K562 (cell line): ENCODE data around the gene IZUMO4. TPM values are rescaled to one million over a fixed set of nuclear protein-coding genes. Genes with fewer than 3 reads are reported as not detected.
A peak's percentile ranks its signal among the peaks of the same experiment; 100 is the strongest.

Experiments used
- CBX3 ChIP-seq, 2 experiments: IDR thresholded peaks; 1 replicate in 1 of 2; 2 replicates in 1 of 2; pipeline ENCODE4 v1.6.1; 2012; ENCODE audit warnings: inconsistent platforms in 2 of 2, low read length in 2 of 2, borderline replicate concordance in 1 of 2, control low read depth in 1 of 2
- LEF1 ChIP-seq: fragments of 450-650 bp; IDR thresholded peaks from 2 replicates; pipeline ENCODE4 v1.6.1; 2016; ENCODE audit warnings: mild to moderate bottlenecking
- POLR2AphosphoS5 ChIP-seq: IDR thresholded peaks from 2 replicates; pipeline ENCODE4 v1.6.1; 2011; ENCODE audit warnings: mild to moderate bottlenecking, low read depth, low read length, moderate library complexity; ENCODE audit not compliant: control insufficient read depth, insufficient read depth
- SETDB1 ChIP-seq: IDR thresholded peaks from one replicate; pipeline ENCODE4 v1.6.1; 2012; ENCODE audit warnings: low read length, control low read depth, inconsistent platforms
- TEAD1 ChIP-seq, 2 experiments: fragments of 450-650 bp in 1 of 2; sonication (generic) in 1 of 2; formaldehyde crosslinking; IDR thresholded peaks; 2 replicates each; pipeline versions ENCODE4 v1.4.0 to v1.8.0; 2020 to 2022; ENCODE audit warnings: mild to moderate bottlenecking in 2 of 2, missing genetic modification reagents in 1 of 2
- VEZF1 ChIP-seq: fragments of 200-800 bp; sonication (Bioruptor generic); IDR thresholded peaks from 2 replicates; pipeline ENCODE4 v1.6.1; 2017; ENCODE audit warnings: missing genetic modification characterization, missing compliant biosample characterization
- ZNF184 ChIP-seq: sonication (generic); formaldehyde crosslinking; IDR thresholded peaks from 2 replicates; pipeline ENCODE4 v1.5.0; 2020; ENCODE audit warnings: missing genetic modification reagents
- ZNF592 ChIP-seq: fragments of 450-650 bp; IDR thresholded peaks from 2 replicates; pipeline ENCODE4 v1.6.1; 2017; ENCODE audit warnings: antibody characterized with exemption, mild to moderate bottlenecking
- ZNF609 ChIP-seq: sonication (generic); formaldehyde crosslinking; IDR thresholded peaks from 2 replicates; pipeline ENCODE4 v1.8.1; 2023; ENCODE audit warnings: missing genetic modification reagents, mild to moderate bottlenecking, borderline replicate concordance
- polyA plus RNA-seq, 8 experiments: library from polyadenylated mRNA; depleted of rRNA in 4 of 8; stranded (reverse) in 5 of 8; unstranded in 3 of 8; fragments of >200 nt; fragmentation: Nextera tagmentation in 2 of 8; fragmentation: Illumina TruSeq in 1 of 8; extraction: Ambion mirVana in 2 of 8; extraction: Trizol in 1 of 8; gene quantifications; 2 replicates each; pipeline versions ENCODE4 v1.2.1 to v1.2.3, GENCODE V29; 2011 to 2014; ENCODE audit warnings: inconsistent platforms in 1 of 8, missing spikeins in 1 of 8
- total RNA-seq, 7 experiments: library from RNA; depleted of rRNA in 6 of 7; stranded (reverse); fragments of >200 nt in 6 of 7; fragmentation: Illumina TruSeq in 2 of 7; extraction: Trizol in 2 of 7; gene quantifications; 2 replicates each; pipeline versions ENCODE4 v1.2.1 to v1.2.3, GENCODE V29; 2011 to 2021; ENCODE audit warnings: low replicate concordance in 1 of 7
- TF ChIP-seq, protein P1 (sequence below), 2 experiments: fragments of 150-350 bp in 1 of 2; IDR thresholded peaks; 2 replicates each; pipeline ENCODE4 v1.6.1; 2012 to 2016; ENCODE audit warnings: low read depth in 2 of 2, low read length in 2 of 2, mild to moderate bottlenecking in 1 of 2, moderate library complexity in 1 of 2

IZUMO4 gene
- total and polyA plus RNA-seq, 9 of the 15 experiments (the other 6 are each of a cell fraction or from before 2014, with no cell fraction given), result 0.07 to 3.9 (median 1.2) TPM

DNA sequence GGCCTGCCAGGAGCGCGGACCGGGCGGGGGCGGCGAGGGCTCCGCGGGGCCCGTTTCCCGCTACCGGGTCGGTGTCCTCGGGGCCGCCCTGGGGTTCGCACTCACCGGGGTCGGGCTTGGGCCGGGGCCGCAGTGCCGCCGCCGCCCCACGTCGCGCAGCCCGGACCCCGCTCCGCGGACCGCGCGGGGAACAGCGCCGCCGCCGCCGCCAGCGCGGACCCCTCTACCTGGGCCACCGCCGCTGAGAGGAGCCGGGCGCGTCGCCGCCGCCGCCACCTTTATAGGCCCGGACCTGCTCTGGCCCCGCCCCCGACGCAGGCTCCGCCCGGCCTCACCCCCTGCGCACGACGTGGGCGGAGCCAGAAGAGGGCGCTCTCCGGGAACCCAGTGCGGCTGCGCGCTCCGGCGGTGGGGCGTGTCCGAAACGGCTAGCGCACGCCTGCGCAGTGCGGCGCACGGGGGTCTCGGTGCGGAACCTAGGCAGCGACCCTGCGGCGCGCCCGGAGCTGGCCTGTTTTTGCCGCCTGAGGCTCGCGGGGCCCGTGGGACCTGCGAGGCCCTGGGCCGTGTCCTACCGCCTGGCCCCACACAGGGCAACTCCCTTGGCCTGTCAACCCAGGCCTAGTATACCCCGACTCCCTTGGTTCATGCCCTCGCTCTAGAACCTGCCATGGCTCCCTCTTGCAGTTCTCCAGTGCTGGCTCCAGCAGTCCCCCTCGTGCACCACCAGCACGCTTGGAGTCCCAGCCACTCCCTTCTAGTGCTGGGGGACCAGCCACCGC lies 45.5 kb upstream of the IZUMO4 start, which contains the start of gene MKNK2 (continued):
- TF ChIP-seq ZNF592, result peak; percentile 56; the same call in 1 of the 2 replicates
- TF ChIP-seq, protein P1, sequence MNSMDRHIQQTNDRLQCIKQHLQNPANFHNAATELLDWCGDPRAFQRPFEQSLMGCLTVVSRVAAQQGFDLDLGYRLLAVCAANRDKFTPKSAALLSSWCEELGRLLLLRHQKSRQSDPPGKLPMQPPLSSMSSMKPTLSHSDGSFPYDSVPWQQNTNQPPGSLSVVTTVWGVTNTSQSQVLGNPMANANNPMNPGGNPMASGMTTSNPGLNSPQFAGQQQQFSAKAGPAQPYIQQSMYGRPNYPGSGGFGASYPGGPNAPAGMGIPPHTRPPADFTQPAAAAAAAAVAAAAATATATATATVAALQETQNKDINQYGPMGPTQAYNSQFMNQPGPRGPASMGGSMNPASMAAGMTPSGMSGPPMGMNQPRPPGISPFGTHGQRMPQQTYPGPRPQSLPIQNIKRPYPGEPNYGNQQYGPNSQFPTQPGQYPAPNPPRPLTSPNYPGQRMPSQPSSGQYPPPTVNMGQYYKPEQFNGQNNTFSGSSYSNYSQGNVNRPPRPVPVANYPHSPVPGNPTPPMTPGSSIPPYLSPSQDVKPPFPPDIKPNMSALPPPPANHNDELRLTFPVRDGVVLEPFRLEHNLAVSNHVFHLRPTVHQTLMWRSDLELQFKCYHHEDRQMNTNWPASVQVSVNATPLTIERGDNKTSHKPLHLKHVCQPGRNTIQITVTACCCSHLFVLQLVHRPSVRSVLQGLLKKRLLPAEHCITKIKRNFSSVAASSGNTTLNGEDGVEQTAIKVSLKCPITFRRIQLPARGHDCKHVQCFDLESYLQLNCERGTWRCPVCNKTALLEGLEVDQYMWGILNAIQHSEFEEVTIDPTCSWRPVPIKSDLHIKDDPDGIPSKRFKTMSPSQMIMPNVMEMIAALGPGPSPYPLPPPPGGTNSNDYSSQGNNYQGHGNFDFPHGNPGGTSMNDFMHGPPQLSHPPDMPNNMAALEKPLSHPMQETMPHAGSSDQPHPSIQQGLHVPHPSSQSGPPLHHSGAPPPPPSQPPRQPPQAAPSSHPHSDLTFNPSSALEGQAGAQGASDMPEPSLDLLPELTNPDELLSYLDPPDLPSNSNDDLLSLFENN (IDR thresholded peaks at IDR 0.05; ENCODE audit: low read depth in 2 of 2, low read length in 2 of 2), result peak in 1 of 2 experiments; percentile 91; a peak in 2 of 4 replicates
- peak in 1 of 2 experiments; percentile 69; a peak in 2 of 4 replicates for TF ChIP-seq TEAD1 (CRISPR knock-in tag; IDR thresholded peaks at IDR 0.05)
- no peak for TF ChIP-seq SETDB1
- peak; percentile 74 for TF ChIP-seq VEZF1 (CRISPR knock-in tag)
- no peak for TF ChIP-seq ZNF184
- TF ChIP-seq POLR2AphosphoS5, result peak; percentile 98
- peak in 1 of 2 experiments; percentile 58; a peak in 1 of 3 replicates for TF ChIP-seq CBX3 (IDR thresholded peaks at IDR 0.05; ENCODE audit: borderline replicate concordance in 1 of 2, low read length in 2 of 2)
- TF ChIP-seq LEF1, result no peak
- 0 out of 2 replicates have a peak, but pooled peaks have one; percentile 21 for TF ChIP-seq ZNF609 (CRISPR knock-in tag)
